Mucosa of gallbladder (tissue), 1 donor: Measurements from ENCODE around the gene PRR5. TPM values are rescaled to one million over a fixed set of nuclear protein-coding genes. Genes with fewer than 3 reads are reported as not detected.

ENCODE experiments used
- DNase-seq: peaks from one replicate; pipeline ENCODE4 v3.0.0-alpha.2; 2020; ENCODE audit warnings: low spot score
- total RNA-seq: library from RNA; stranded (reverse); gene quantifications from one replicate; pipeline ENCODE4 v1.2.1, GENCODE V29; 2021
- donor health status: DM: no; HTN: no; CAD: no.

Gene PRR5
- total RNA-seq, 1 donor from 2014 or later, result 21.8 TPM

- DNase-seq, result no peak
These were observed 10.0 kb upstream of the PRR5 start for GRCh38 chr22:44691796-44692661.

GRCh38 chr22:44692662-44693007 is 9.4 kb upstream of the PRR5 start:
- DNase-seq, result no peak

GRCh38 chr22:44693145-44693544 is 8.9 kb upstream of the PRR5 start:
- DNase-seq, result no peak

GRCh38 chr22:44693756-44694155 is 8.2 kb upstream of the PRR5 start:
- DNase-seq, result no peak

- DNase-seq, result peak; percentile 78
These were observed 4.4 kb upstream of the PRR5 start for GRCh38 chr22:44697423-44698141.

- no peak for DNase-seq
These were observed 3.2 kb upstream of the PRR5 start for GRCh38 chr22:44698531-44699421.

GRCh38 chr22:44700456-44700855 is 1.5 kb upstream of the PRR5 start:
- DNase-seq, result no peak

GRCh38 chr22:44701187-44701790 is 715 bp upstream of the PRR5 start:
- no peak for DNase-seq

GRCh38 chr22:44702479-44703198 is 635 bp downstream of the PRR5 start:
- no peak for DNase-seq

GRCh38 chr22:44703255-44703870 is 1.4 kb downstream of the PRR5 start:
- DNase-seq, result no peak

GRCh38 chr22:44704159-44705021 is 2.4 kb downstream of the PRR5 start:
- DNase-seq, result no peak

- DNase-seq, result no peak
These were observed 3.0 kb downstream of the PRR5 start for GRCh38 chr22:44705022-44705297.

GRCh38 chr22:44706488-44706887 is 4.5 kb downstream of the PRR5 start:
- DNase-seq, result no peak

- DNase-seq, result no peak
These were observed 5.2 kb downstream of the PRR5 start for GRCh38 chr22:44707178-44707577.

- no peak for DNase-seq
These were observed 5.7 kb downstream of the PRR5 start for GRCh38 chr22:44707752-44708151.

- no peak for DNase-seq
These were observed 7.9 kb downstream of the PRR5 start for GRCh38 chr22:44709881-44710392.

- no peak for DNase-seq
These were observed 8.7 kb downstream of the PRR5 start for GRCh38 chr22:44710474-44711240.

GRCh38 chr22:44711241-44711560 is 9.2 kb downstream of the PRR5 start:
- DNase-seq, result no peak
